Endothelial cell of hepatic sinusoid (primary cell): Measurements from ENCODE around the gene GRID1.

ENCODE experiments used
- in situ Hi-C: cut with HindIII; loops from 2 replicates; pipeline ENCODE4 v1.10.0; 2017; ENCODE audit warnings: low sequenced_read_pairs

The GRID1 gene

DNA sequence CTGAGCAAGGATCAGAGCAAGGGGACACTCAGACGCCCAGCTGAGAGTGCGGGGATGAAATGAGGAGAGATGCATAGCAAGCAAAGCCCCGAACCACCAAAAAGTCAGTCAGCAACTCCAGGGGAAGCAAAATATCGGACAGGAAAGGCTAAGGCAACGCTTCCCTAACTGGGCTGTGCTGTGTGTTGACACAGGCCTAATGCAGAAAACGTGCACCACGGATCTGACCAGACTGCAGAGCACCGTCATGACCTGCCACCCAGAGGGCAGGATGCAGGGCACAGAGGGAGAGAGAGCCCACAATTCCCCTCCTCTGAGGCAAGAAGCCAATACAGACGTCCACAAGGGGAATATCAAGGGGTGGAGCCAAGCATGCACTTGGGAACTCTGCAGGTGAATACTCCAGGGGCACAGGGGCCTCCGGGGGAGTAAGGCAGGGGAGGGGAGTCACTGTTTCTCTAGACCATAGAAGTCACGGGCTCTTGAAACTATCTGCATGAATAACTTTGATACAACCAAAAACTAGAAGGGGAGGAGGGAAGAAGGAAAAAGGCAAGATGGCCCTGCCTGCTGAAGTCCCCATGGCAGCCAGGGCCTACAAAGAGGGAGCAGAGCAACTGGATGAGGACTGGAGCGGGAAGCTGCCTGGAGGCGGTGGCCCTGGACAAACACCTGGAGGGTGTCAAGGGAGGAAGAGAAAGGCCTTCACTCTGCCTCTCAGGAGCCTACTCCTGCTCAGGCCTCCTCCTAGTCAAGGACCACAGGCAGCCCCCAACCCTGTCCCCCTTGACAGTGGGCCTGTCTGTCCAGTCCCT lies 26.2 kb downstream of the GRID1 start:
- in situ Hi-C loops: no loop called here

DNA sequence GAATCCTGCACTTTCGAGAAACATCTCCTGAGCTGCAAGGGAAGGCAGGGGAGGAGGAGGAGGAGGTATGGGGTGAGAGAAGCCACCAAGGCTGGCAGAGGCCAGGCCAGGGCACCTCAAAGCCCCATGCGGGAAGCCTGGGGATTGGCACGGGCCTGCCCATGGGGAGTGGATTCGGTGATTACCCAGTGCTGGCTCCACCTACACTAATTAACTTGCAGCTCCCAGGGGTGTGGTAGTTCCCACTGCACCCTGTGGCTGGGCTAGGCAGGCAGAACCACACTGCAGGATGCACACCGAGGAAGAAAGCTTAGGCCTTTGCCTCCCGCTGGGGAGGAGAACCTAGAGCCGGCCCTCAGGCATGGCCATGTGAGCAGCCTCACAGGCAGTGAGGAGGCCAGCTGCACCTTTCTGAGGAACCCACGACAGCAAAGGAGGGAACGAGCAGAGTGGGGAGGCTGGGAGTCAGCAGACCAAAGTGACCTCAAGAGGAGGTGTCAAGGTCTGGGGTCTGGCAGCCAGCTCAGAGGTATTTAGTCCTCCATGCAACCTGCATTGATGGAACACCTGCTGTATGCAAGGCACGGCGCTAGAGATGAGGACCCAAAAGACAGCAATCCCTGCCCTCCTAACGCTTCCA lies 27.2 kb downstream of the GRID1 start:
- in situ Hi-C loops: no loop called here

DNA sequence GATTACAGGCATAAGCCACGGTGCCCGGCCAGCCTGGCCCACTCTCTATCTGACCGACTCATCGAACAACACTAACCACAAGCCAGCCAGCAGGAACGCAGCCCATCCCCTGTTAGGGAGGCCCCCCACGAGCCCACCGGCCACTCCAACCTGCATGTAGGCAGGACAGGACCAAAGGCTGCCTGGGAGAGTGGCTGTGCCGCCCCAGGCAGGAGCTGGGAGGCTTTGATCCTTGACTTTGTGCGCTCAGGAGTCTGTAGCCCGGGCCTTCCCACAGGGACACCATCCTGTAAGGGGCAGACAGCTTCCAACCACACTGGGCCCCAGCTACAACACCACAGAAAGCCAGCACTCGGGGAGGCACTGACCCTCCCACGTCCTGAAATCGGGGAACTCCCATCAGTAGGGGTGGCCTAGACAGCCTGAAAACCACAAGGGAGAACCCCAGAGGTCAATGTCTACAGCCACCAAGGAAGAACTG lies 29.4 kb downstream of the GRID1 start:
- in situ Hi-C loops: no loop called here

DNA sequence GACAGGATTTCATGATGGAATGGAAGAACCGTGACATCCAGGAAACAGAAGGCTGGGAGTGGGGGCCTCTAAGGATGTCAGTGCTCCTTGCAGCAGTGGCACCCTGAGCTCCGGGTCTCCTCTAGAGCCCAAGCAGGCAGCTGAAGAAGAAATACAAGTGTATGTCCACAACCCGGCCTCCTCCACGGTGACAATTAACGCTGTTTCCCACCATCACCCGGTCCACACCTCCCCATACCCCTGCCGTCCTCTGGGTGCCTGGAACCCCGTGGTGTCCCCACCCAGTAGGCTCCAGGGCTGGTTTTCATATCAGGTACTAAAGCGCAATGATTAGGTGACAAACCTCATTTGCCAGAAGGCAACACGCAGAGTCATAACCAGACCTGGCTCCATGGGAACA lies 30.3 kb downstream of the GRID1 start:
- in situ Hi-C loops: no loop called here

DNA sequence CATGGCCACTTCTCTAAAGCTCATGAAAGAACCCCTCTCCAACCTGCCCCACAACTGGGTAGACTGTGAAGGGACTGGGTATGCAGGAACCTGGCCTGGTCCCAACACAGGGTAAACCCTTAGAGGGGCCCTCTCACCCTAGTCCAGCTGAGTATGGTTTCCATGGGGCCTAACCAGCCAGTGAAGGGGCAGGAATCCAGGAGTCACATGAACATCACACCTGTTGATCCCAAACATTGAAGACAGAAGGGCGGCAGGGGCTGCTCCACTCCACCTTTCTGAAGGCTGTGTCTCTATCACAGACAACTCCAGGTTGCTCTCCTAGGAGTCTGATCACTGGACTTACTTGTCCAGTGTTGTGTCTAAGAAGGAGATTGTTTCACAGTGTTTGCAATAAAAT lies 30.8 kb downstream of the GRID1 start:
- in situ Hi-C loops: no loop called here

DNA sequence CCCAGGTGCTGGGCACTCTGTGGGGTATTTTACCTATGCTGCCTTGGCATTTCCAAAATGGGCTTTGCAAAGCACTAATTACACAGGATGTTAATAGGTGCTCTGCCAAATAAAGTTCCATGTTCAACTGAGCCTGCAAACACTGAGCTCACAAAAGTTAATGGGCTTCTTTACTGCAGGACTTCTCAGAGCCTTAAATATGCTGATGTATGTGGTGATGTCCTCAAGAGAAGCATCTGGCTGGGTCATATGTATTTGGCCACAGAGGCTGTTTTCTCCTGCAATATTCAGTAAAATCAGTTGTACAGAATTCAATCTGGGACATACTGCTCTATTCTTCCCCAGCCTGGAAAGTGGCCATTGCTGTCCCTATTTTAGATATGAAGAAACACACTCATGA lies 31.3 kb downstream of the GRID1 start:
- in situ Hi-C loops: no loop called here

DNA sequence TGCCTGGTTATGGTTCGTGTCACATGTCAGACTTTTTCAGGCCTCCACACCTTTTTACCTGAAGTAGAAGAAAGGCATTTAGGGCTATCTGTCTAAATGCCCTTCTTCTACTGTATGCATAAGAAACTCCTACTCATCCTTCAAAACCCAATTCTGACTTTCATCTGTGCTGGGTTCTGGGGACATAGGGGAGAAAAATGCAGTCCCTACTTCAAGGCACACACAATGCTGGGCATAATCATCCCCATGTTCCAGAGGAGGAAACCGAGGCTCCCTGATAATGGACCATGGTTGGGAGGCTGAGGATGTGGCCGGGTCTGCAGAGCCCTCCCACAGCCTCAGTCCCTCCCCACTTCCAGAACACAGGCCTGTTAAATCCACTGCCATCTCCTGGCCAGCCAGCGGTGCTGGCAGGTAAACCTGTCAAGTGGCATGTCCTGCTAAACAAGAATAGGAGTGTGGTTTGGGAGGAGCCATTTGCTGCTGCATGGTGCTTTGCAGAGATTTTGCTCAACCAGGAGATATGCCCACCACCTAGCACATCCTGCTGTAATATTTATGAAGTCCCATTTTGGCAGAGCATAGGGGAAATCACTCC lies 32.0 kb downstream of the GRID1 start:
- in situ Hi-C loops: no loop called here

DNA sequence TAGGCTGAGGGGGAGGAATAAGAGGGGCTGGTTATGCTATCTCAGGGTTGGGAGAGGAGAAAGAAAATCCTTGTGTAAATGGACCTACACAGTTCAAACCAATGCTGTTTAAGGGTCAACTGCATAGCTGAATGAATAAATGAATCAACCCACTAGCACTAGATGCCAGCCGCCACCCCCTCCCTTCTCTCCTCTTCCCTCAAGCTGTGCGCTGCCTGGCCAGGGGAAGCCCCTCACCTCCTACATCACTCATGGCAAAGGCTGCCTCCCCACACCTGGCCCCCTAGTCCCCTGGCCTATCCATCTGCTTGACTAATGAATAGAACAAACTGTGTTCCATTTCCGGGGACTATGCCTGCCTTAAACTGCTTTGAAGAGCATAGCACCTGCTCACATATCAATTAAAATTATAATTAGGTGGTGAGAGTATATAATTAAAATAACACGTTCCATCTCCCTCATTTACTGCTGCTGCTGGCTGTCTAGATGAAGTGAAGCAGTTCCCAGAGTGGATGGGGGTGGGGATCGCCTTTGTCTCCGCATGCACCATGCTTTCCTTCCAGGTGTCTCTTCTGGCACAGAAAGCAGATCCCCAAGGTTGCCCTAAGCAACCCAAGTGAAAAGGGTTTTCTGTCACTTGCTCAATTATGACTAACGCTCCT lies 32.6 kb downstream of the GRID1 start:
- in situ Hi-C loops: no loop called here

DNA sequence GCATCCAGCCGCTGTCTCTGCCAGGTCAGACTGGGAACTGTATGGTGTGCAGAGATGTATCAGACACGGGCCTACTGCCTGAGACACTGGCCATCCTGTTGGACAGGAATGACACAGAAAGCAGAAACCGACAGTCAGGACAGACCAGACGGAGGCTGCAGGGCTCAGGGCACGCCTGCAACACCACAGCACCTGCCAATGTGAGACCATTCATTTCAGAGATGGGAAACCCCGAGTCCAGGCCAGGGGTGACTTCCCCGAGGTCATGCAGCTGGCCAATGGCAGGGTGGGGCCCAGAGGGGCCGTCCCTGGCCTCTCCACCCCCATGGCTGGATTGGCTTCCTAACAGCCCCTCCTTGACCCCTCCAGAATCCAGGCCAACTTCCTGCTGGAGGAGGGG lies 34.7 kb downstream of the GRID1 start:
- in situ Hi-C loops: no loop called here

DNA sequence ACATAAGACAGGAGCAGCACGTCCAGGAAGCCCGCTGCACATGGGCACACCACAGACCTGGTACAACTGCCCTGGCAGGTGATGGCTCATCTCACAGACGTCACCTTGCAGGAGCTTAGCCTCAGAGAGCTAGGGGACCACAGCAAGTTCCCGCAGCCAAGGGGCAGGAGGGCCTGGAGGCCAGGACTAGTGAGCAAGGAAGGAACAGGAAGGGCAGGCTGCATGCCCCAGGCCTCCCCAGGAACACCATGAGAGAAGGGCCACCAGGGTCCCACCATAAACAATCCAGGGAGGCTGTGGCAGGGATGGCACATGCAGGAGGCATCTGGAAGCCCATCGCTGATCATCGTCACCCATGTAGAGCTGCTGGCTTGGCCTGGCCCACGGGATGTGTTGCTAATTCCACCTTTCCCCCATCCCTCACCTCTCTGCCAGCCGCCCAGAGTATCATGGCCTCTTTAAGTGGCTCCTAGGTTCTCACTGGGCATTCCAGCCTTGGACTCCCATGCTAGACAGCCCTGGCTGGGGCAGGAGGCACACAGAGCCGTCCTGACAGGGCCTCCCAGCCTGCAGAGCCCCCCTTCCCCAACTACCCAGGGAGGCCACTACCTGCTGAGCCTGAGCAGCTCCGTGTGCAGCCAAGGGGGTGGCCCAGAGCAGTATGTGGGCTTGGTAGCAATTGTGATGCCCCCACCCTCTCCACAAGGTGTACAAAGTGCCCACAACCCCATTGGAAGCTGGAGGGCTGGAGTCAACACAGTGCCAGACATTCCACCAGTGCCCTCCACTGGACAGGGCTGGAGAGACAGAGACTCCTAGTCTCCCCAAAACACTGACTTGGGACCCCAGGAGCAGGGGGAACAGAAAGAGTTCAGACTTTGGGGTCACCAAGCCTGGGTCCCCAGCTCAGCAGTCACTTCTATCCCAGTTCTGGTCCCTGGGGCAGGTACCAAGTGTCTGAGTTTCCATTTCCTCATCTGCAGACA lies 35.5 kb downstream of the GRID1 start:
- in situ Hi-C loops: no loop called here

DNA sequence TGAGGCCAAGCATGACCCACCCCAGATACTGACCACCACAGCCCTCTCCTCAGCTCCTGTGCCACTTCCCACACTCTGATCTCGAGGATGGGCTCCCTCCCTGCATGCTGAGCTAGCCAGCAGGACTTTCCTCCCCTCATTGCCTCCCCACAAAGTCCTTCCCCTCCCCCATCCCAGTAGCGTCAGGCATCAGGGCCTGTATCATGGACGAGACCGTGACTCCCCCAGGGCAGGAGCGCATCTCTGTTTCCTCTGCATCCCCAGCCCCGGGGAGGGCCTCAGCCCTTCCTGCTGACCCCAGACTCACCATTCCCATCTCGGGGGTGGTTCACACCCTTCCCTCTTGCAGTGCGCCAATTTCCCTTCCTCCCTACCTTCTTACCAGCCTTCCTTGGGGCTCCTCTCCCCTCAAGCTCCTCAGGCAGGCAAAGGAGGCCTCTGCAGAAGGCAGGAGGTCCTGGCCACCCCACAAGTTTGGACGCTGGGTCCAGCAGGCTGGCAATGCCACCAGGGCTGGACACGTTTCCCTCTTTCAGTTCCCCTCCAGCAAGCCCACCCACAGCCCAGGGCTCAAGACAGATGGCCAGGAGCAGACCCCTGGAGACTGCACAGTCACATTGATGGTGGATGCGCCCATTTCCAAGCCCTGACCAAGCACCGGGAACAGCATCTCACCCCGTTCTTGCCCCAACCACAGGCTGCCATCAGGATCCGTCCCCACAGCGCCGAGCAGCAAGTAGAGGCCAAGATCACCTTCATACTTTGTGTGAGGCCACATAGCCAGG lies 36.5 kb downstream of the GRID1 start:
- in situ Hi-C loops: no loop called here

DNA sequence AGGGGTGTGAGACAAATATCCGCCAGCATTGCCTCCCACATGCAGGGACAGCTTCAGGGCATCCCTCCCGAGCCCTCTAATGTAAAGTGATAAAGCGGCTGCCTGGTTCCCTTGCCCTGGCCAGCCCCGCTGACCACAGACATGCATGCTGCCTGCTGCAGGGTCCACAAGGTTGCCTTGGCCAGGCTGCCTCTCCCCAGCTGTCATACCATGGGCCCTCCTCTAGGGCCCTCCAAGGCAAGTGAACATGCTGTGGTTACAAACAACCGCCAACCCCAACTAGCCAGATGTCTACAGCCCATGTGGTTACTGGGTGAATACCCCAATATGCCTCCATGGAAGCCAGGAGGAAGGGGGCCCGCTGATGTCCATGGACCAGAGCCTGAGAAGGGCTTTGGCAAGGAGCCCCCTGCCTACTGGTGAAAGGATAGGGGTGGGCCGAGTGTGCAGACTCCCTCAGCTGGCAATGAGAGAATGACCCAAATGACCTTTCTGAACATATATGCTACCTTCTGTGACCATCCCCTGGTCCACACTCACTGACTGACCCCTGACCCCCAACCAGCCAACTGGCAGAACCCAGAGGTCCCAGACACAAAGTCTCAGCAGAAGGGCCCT lies 37.4 kb downstream of the GRID1 start:
- in situ Hi-C loops: no loop called here

DNA sequence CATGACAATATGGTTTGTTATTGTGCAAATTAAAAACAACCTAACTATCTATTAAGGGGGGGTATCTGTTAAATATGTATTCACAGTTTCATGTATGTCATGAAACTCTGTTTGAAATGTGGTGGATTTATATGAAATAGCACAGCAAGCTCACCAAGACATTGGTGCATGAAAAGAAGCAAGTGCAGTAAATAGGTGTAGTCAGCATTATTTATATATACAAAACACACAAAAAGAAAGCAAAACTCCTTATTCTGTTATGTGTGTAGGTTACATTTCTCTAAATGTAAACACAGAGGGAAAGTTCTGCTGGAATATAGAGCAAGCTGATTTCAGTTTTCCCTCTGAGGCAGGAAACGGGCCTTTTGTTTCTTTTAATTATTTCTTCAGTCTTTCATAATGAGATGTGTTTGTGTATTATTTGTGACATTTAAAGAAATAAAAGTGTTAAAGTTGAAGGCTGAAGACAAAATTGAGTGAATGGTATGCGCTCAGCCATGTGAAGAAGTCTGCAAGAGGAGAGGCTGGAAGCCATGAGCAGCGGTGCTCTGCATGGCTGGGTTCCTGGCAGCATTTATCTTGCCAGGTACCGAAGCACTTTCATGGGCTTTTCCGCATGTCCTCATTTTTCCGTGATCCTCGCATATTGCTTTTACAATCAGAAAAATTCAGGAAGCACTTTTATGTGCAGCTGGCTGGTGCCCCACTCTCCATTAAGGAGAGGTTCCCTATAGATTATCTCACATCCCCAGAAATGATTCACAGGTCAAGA lies 38.5 kb downstream of the GRID1 start:
- in situ Hi-C loops: no loop called here

DNA sequence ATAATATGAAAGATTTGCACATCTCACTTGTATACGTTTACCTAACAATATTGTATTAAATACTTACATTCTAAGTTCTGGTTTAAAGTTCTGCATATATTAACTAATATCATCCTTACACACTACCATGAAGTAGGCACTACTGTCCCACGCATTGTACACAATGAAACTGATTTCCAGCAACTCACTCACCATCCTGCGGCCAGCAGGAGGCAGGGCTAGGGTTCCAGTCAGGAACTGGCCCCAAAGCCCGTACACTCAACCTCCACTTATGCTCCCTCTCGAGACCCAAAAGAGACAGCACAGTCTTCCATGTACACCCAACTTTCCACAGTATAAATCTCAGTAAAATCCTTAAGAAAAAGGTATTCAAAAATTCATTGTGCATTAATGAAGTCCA lies 41.4 kb downstream of the GRID1 start:
- in situ Hi-C loops: no loop called here

DNA sequence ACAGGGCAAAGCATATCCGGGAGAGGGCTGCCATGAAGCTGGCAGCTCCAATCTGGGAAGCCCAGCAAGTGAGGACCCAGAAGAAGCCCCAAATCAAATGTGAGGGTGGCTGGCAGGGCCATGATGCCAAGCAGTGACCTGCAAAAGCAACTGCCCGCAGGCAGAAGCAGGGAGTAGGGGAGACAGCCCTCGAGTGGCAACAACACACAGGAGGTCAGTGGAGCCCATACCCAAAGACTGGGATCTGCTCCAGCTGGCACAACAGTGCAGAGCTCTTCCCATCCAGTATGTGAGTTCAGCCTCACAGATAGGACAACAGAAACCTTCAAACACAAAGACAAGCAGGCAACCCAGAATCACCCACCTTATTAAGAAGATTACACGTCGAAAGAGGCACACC lies 45.0 kb downstream of the GRID1 start:
- in situ Hi-C loops: no loop called here

DNA sequence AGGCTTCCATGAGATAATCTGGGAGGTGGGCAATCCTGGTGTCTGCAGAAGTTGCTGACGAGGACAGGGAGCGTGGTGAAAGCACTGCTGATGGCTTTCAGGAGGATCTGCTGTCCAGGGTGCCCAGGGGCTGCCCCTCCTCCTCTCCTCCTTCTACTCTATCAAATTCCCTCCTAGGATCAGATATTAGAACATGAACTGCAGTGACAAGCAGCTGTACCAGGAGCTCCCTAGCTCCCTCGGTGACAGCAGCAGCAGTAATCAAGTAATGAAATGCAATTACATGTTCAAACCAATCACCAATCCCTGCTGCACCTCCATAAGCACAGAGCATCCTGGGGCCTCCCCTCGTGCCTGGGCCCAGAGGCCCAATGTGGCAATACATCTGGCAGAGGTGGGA lies 46.9 kb downstream of the GRID1 start:
- in situ Hi-C loops: no loop called here

DNA sequence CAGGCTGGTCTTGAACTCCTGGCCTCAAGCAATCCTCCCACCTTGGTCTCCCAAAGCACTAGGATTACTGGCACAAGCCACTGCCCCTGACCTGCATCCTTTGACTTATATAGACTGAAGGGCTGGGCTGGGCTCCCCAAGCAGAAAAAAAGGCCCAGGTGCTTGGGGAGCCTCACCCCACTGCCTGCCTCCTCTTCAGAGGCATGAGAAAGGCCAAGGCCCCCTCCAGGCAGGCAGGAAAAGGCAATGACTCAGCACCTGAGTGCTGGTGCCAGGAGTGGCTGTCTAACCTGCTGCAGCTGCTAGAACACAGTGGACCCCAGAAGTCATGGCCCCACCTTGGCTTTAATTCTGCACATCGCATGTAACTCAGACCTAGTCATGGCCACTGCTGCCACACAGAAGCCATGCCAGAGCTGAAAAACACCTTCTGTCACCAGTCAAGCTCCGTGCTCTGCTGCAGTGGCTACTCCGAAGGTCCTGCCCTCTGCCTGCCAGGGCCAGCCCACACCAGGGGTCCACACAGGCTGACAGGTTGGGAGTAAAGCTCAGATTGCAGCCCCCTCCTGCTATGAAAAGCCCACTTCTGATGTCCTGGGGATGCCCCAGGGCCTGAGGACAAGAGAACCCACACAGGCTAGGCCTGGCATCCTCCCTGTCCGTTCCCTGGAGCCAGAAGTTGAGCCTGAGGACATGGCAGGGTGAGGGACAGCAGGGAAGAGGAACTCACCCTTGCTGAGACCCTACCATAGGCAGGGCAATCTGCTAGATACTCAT lies 48.5 kb downstream of the GRID1 start:
- in situ Hi-C loops: no loop called here

DNA sequence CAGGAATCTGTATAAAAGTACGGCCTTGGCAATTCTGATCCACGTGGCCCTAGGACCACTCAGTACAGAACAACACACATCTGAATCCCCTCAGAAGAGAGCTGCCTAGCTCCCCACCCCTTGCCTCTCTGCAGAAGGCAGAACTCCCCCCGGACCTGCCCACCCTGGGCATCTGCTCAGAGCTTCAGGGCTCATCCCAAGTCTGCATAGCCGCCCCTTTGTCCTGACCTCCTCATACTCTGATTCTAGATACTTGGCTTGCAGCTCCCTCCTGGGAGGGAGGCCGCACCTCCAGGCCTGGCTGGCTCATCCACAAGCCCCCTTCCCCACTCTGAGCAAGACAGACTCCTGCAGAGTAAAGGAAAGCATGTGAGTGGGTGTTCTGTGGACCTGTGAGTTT lies 49.6 kb downstream of the GRID1 start:
- in situ Hi-C loops: no loop called here
